OCI-LY7 (cell line): ENCODE data around the gene COPA. TPM values are rescaled to one million over a fixed set of nuclear protein-coding genes. Genes with fewer than 3 reads are reported as not detected.

Source experiments
- BruUV-seq: library from RNA; stranded (reverse); fragments of 400-500 nt; replicated peaks from 2 replicates; lab custom pipeline; 2021; lab: Mats Ljungman, UMichigan
- CTCF ChIA-PET: fragments of 300-600 bp; sonication (Branson Sonifier 250); formaldehyde crosslinking; loops from one replicate; lab custom pipeline; 2022; ENCODE audit warnings: antibody characterized with exemption; ENCODE audit not compliant: unreplicated experiment; lab: Charles Lee
- POLR2A ChIA-PET: fragments of 300-600 bp; sonication (Branson Sonifier 250); formaldehyde crosslinking; loops from one replicate; lab custom pipeline; 2022; ENCODE audit warnings: antibody characterized with exemption; lab: Charles Lee
- DNase-seq: peaks from one replicate; pipeline ENCODE4 v3.0.0-alpha.2; 2015; ENCODE audit warnings: low spot score
- H2AFZ ChIP-seq: fragments of 200-600 bp; sonication (generic), shearing (Covaris generic); 2 replicates; pipeline ENCODE4 v1.6.1; 2014; ENCODE audit warnings: mild to moderate bottlenecking, antibody characterized with exemption, low read length, moderate library complexity
- H3K27ac ChIP-seq: fragments of 200-600 bp; sonication (generic); 2 replicates; pipeline ENCODE4 v1.5.1; 2014; ENCODE audit warnings: mixed run types, low read depth, mild to moderate bottlenecking, moderate library complexity, low read length, inconsistent platforms; ENCODE audit not compliant: poor library complexity, severe bottlenecking
- H3K36me3 ChIP-seq: fragments of 200-600 bp; sonication (generic); 2 replicates; pipeline ENCODE4 v1.6.1; 2014; ENCODE audit warnings: mild to moderate bottlenecking, antibody characterized with exemption, low read length, moderate library complexity, mixed read lengths; ENCODE audit not compliant: insufficient read depth
- H3K4me1 ChIP-seq: fragments of 200-600 bp; sonication (generic); 2 replicates; pipeline ENCODE4 v1.5.1; 2014; ENCODE audit warnings: mild to moderate bottlenecking, low read length; ENCODE audit not compliant: insufficient read depth, poor library complexity, severe bottlenecking
- H3K4me2 ChIP-seq: fragments of 200-600 bp; sonication (generic); 2 replicates; pipeline ENCODE4 v1.6.1; 2014; ENCODE audit warnings: mild to moderate bottlenecking, low read length
- H3K4me3 ChIP-seq: fragments of 200-600 bp; sonication (generic); 2 replicates; pipeline ENCODE4 v1.5.1; 2014; ENCODE audit warnings: mild to moderate bottlenecking, low read depth, low read length; ENCODE audit not compliant: poor library complexity, severe bottlenecking
- H3K79me2 ChIP-seq: fragments of 200-600 bp; sonication (generic); 2 replicates; pipeline ENCODE4 v1.6.1; 2016; ENCODE audit warnings: low read depth, mild to moderate bottlenecking, low read length, moderate library complexity, mixed read lengths; ENCODE audit not compliant: insufficient read depth
- H3K9me2 ChIP-seq: fragments of 200-600 bp; sonication (generic); 2 replicates; pipeline ENCODE4 v1.6.1; 2016; ENCODE audit warnings: mild to moderate bottlenecking, low read length, mixed read lengths; ENCODE audit not compliant: insufficient read depth
- H3K9me3 ChIP-seq: fragments of 200-600 bp; sonication (generic); 2 replicates; pipeline ENCODE4 v1.6.1; 2014; ENCODE audit warnings: mild to moderate bottlenecking, mixed run types, low read length, mixed read lengths
- H4K20me1 ChIP-seq: fragments of 200-600 bp; sonication (generic); 2 replicates; pipeline ENCODE4 v1.6.1; 2014; ENCODE audit warnings: mild to moderate bottlenecking, antibody characterized with exemption, low read length, moderate library complexity, mixed read lengths; ENCODE audit not compliant: insufficient read depth
- CTCF ChIP-seq: fragments of 200-600 bp; sonication (generic); conservative IDR thresholded peaks from 2 replicates; pipeline ENCODE4 v1.5.1; 2014; ENCODE audit warnings: mild to moderate bottlenecking, antibody characterized with exemption, low read length, moderate library complexity, mixed read lengths
- EZH2phosphoT487 ChIP-seq: fragments of 200-600 bp; sonication (generic); IDR thresholded peaks from 2 replicates; pipeline ENCODE4 v1.6.1; 2018; ENCODE audit warnings: low read depth, borderline replicate concordance, mild to moderate bottlenecking, mixed run types, antibody characterized with exemption, low read length, moderate library complexity, mixed read lengths
- intact Hi-C: fragments of 100-400 bp; cut with micrococcal nuclease; formaldehyde crosslinking; loops from one replicate; pipeline ENCODE4 v1.10.0; 2022; ENCODE audit not compliant: unreplicated experiment
- total RNA-seq, 2 experiments: library from RNA; depleted of rRNA in 1 of 2; stranded (reverse); fragments of >200 nt in 1 of 2; shearing (Covaris generic) in 1 of 2; gene quantifications; 2 replicates each; pipeline ENCODE4 v1.2.3, GENCODE V29; 2014 to 2022

Gene COPA
- total RNA-seq, 2 experiments from 2014 or later: 74.2 to 138 TPM

DNA sequence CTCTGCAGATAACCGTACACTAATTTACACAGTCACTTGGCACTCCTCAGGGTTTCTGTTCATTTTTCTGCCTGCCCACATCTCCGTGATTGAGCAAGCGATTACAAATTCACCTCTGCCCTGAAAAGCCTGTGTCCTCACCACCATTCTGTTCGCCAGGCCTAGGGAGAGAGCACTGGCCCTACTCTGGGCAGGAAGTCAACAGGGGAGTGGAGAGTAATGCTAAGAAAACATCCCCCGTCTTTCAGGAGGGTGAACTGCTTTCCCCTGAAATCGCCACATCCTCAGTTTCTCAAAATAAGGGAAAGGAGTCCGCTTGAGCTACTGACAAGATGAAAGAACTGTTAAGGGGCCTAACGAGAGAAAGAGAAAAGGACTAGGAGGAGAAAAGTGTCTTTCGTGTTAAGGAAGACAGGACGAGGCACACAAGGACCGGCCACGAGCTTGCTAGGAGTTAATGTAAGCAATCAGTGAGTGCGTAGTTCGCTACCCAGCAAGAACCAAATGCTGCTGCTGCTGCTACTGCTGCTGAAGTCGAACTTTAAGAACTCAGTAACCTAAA, 58.7 kb downstream of the COPA start:
- peak overlapping the region; percentile 82 for H3K4me2 ChIP-seq
- POLR2A ChIA-PET: interaction anchor here (0.7 to 2.1 kb wide), 14 partner anchors 9 to 183 kb away, joined by 3 to 14 read pairs (median 4); partner anchors contain the start of genes DCAF8, NCSTN and PEA15
- BruUV-seq: TSS peak; percentile 51
- no peaks in the 10 kb centered on the region for H3K9me2 ChIP-seq
- peak overlapping the region; percentile 25 for H3K27ac ChIP-seq
- no peak for TF ChIP-seq CTCF
- no peak for TF ChIP-seq EZH2phosphoT487
- CTCF ChIA-PET: interaction anchor here (1.0 kb wide), 1 partner anchor 91 kb away, joined by 5 read pairs; no protein-coding TSS in a partner anchor
- intact Hi-C loops: loop anchor here (2.0 kb wide), 1 partner anchor 58 kb away; the partner anchor contains the start of genes COPA and NCSTN
- peaks cover 9% of the 10 kb centered on the region for H3K4me1 ChIP-seq
- peak; percentile 41 for DNase-seq
- H4K20me1 ChIP-seq: no peaks in the 10 kb centered on the region
- H2AFZ ChIP-seq: peak overlapping the region; percentile 48; the same call in 1 of the 2 replicates
- H3K36me3 ChIP-seq: peaks cover 46% of the 10 kb centered on the region
- peak overlapping the region; percentile 77 for H3K4me3 ChIP-seq
- H3K79me2 ChIP-seq: peaks cover 7% of the 10 kb centered on the region; the same call in 1 of the 2 replicates
- no peaks in the 10 kb centered on the region for H3K9me3 ChIP-seq

DNA sequence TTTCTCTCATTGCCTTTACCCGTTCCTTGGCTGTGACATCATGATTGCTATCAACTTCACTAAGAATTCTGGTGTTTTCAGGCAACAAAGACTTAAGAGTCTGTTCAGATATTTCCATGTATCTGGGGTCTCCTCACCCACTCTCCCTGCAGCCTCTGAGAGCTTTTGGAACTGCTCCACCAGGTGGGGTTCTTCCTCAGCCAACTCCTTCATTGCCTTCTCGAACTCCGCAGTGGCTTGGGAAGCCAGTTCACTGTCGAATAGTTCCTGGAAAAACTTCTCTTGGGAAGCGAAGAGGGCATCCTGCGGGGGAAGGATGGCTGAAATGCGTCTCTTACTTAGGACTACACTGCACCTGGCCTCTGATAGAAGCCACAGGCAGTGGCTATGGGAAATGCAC, 60.2 kb downstream of the COPA start:
- TF ChIP-seq EZH2phosphoT487 (no peak), CTCF (peak; percentile 43; the same call in 1 of the 2 replicates)
- Histone ChIP-seq H3K9me3 (no peaks in the 10 kb centered on the region), H3K4me3 (no peak overlapping the region), H4K20me1 (no peaks in the 10 kb centered on the region), H3K4me2 (no peak overlapping the region), H2AFZ (no peak overlapping the region), H3K4me1 (peaks cover 9% of the 10 kb centered on the region), H3K36me3 (peaks cover 51% of the 10 kb centered on the region), H3K27ac (no peak overlapping the region), H3K9me2 (no peaks in the 10 kb centered on the region), H3K79me2 (peaks cover 7% of the 10 kb centered on the region; the same call in 1 of the 2 replicates)
- ChIA-PET CTCF (no interaction called here), POLR2A (no interaction called here)
- DNase-seq: no peak
- no TSS peak for BruUV-seq
- intact Hi-C loops: no loop called here

GRCh38 chr1:160277987-160278386, 65.1 kb downstream of the COPA start:
- intact Hi-C loops: no loop called here
- H3K36me3 ChIP-seq: peaks cover 66% of the 10 kb centered on the region
- POLR2A ChIA-PET: interaction anchor here (0.5 kb wide), 1 partner anchor 88 kb away, joined by 3 read pairs; the partner anchor contains the start of gene CASQ1

More at GRCh38 chr1:160277987-160278386, 65.1 kb downstream of the COPA start:
- H3K4me1 ChIP-seq: no peaks in the 10 kb centered on the region
- H3K9me3 ChIP-seq: no peaks in the 10 kb centered on the region
- no peak for TF ChIP-seq EZH2phosphoT487
- no peak overlapping the region for H2AFZ ChIP-seq
- H3K9me2 ChIP-seq: no peaks in the 10 kb centered on the region
- no TSS peak for BruUV-seq
- DNase-seq: no peak
- no peak overlapping the region for H3K27ac ChIP-seq
- no peaks in the 10 kb centered on the region for H3K79me2 ChIP-seq
- no peak overlapping the region for H3K4me3 ChIP-seq
- CTCF ChIA-PET: interaction anchor here (1.2 kb wide), 1 partner anchor 13 kb away, joined by 3 read pairs; no protein-coding TSS in a partner anchor
- H4K20me1 ChIP-seq: no peaks in the 10 kb centered on the region
- no peak overlapping the region for H3K4me2 ChIP-seq
